H1 (cell line): Measurements from ENCODE around the gene AKT1. TPM values are rescaled to one million over a fixed set of nuclear protein-coding genes. Genes with fewer than 3 reads are reported as not detected.

Experiments
- CTCF ChIA-PET: fragments of 300-600 bp; sonication (Branson Sonifier 250); formaldehyde crosslinking; loops from one replicate; lab custom pipeline; 2021; ENCODE audit not compliant: partially characterized antibody; lab: Charles Lee
- POLR2A ChIA-PET: fragments of 300-600 bp; sonication (Branson Sonifier 250); formaldehyde crosslinking; loops from one replicate; lab custom pipeline; 2021; ENCODE audit warnings: inconsistent platforms; ENCODE audit not compliant: partially characterized antibody; lab: Charles Lee
- DNase-seq, 2 experiments: peaks; one replicate each; pipeline versions ENCODE4 v3.0.0 to v3.0.0-alpha.2; 2010 to 2022; ENCODE audit warnings: low spot score in 2 of 2, low read depth in 1 of 2, mixed read lengths in 1 of 2
- FAIRE-seq: peaks from 2 replicates; lab custom pipeline; 2011; peaks lifted over from hg19 to GRCh38; lab: Jason Lieb, UNC
- H2AFZ ChIP-seq: 2 replicates; pipeline ENCODE4 v1.8.1; 2012; ENCODE audit warnings: low read length, inconsistent platforms
- H2AK5ac ChIP-seq: 2 replicates; pipeline ENCODE4 v1.6.1; 2013; ENCODE audit warnings: low read depth, low read length
- H2BK120ac ChIP-seq: replicated peaks from 2 replicates; pipeline ENCODE3; 2013; ENCODE audit warnings: low read depth, low read length, inconsistent platforms
- H2BK12ac ChIP-seq: 2 replicates; pipeline ENCODE4 v1.6.1; 2013; ENCODE audit warnings: low read depth, low read length
- H2BK15ac ChIP-seq: 2 replicates; pipeline ENCODE4 v1.6.1; 2013; ENCODE audit warnings: low read length
- H2BK20ac ChIP-seq: 2 replicates; pipeline ENCODE4 v1.6.1; 2013; ENCODE audit warnings: low read length
- H2BK5ac ChIP-seq: 2 replicates; pipeline ENCODE4 v1.6.1; 2013; ENCODE audit warnings: low read depth, low read length
- H3K14ac ChIP-seq: 2 replicates; pipeline ENCODE4 v1.6.1; 2013; ENCODE audit warnings: inconsistent platforms; ENCODE audit not compliant: insufficient read length
- H3K18ac ChIP-seq: 2 replicates; pipeline ENCODE4 v1.6.1; 2013; ENCODE audit warnings: low read length; ENCODE audit errors: extremely low read depth
- H3K23ac ChIP-seq: 2 replicates; pipeline ENCODE4 v1.6.1; 2013; ENCODE audit warnings: inconsistent platforms; ENCODE audit not compliant: insufficient read length
- H3K23me2 ChIP-seq: 2 replicates; pipeline ENCODE4 v1.6.1; 2013; ENCODE audit warnings: low read depth, low read length
- H3K27ac ChIP-seq: 2 replicates; pipeline ENCODE4 v1.6.1; 2011; ENCODE audit warnings: low read depth, low read length, inconsistent platforms
- H3K27me3 ChIP-seq, 4 experiments: replicated peaks in 1 of 4; 1 replicate in 1 of 4; 2 replicates in 3 of 4; pipeline versions ENCODE4 v1.6.1 to v1.8.1; 2011 to 2013; ENCODE audit warnings: low read length in 3 of 4, mild to moderate bottlenecking in 3 of 4, inconsistent platforms in 2 of 4, mixed read lengths in 2 of 4, moderate library complexity in 1 of 4; ENCODE audit not compliant: control insufficient read depth in 3 of 4, insufficient read depth in 3 of 4; ENCODE audit errors: extremely low read depth in 1 of 4
- H3K36me3 ChIP-seq, 4 experiments: 2 replicates each; pipeline versions ENCODE4 v1.6.1 to v1.8.1; 2011 to 2013; ENCODE audit warnings: mild to moderate bottlenecking in 4 of 4, low read length in 3 of 4, moderate library complexity in 2 of 4, control low read depth in 1 of 4, inconsistent platforms in 1 of 4; ENCODE audit not compliant: insufficient read depth in 4 of 4, control insufficient read depth in 2 of 4
- H3K4ac ChIP-seq: replicated peaks from 2 replicates; pipeline ENCODE3; 2013; ENCODE audit warnings: low read length, low read depth, mixed read lengths, inconsistent platforms; ENCODE audit not compliant: insufficient read length
- H3K4me1 ChIP-seq, 4 experiments: replicated peaks in 1 of 4; 1 replicate in 1 of 4; 2 replicates in 3 of 4; pipeline versions ENCODE4 v1.6.1 to v1.8.1; 2011 to 2013; ENCODE audit warnings: low read length in 3 of 4, inconsistent platforms in 2 of 4, mixed read lengths in 1 of 4; ENCODE audit not compliant: insufficient read depth in 4 of 4, control insufficient read depth in 3 of 4
- H3K4me2 ChIP-seq, 2 experiments: 2 replicates each; pipeline versions ENCODE4 v1.6.1 to v1.8.1; 2011 to 2013; ENCODE audit warnings: low read depth in 2 of 2, low read length in 2 of 2, control low read depth in 1 of 2, inconsistent platforms in 1 of 2, mild to moderate bottlenecking in 1 of 2; ENCODE audit not compliant: insufficient read depth in 1 of 2
- H3K4me3 ChIP-seq, 4 experiments: fragments of 200-600, 300-600 bp in 1 of 4; sonication (generic), shearing (Covaris generic), sonication (Bioruptor Twin) in 1 of 4; 2 replicates each; pipeline versions ENCODE4 v1.5.1 to v1.8.1; 2011 to 2016; ENCODE audit warnings: low read length in 4 of 4, low read depth in 3 of 4, control low read depth in 2 of 4, inconsistent platforms in 2 of 4, mild to moderate bottlenecking in 2 of 4, mixed read lengths in 1 of 4, moderate library complexity in 1 of 4; ENCODE audit not compliant: insufficient read depth in 2 of 4; ENCODE audit errors: extremely low read depth in 1 of 4
- H3K56ac ChIP-seq: replicated peaks from 2 replicates; pipeline ENCODE3; 2013; ENCODE audit warnings: low read depth, mild to moderate bottlenecking, mixed read lengths, low read length, inconsistent platforms; ENCODE audit not compliant: insufficient read length
- H3K79me1 ChIP-seq: 2 replicates; pipeline ENCODE4 v1.6.1; 2013; ENCODE audit warnings: low read depth, low read length, control low read depth
- H3K79me2 ChIP-seq, 2 experiments: 2 replicates each; pipeline versions ENCODE4 v1.6.1 to v1.8.1; 2012 to 2013; ENCODE audit warnings: low read length in 2 of 2, mild to moderate bottlenecking in 2 of 2, inconsistent platforms in 1 of 2; ENCODE audit not compliant: insufficient read depth in 2 of 2, control insufficient read depth in 1 of 2
- H3K9ac ChIP-seq, 4 experiments: replicated peaks in 1 of 4; 1 replicate in 1 of 4; 2 replicates in 3 of 4; pipeline versions ENCODE4 v1.6.1 to v1.8.1; 2011 to 2013; ENCODE audit warnings: low read depth in 3 of 4, low read length in 3 of 4, control low read depth in 2 of 4, mild to moderate bottlenecking in 2 of 4, moderate library complexity in 2 of 4, inconsistent platforms in 1 of 4; ENCODE audit errors: extremely low read depth in 1 of 4
- H3K9me3 ChIP-seq, 2 experiments: 2 replicates each; pipeline versions ENCODE4 v1.6.1 to v1.8.1; 2012 to 2013; ENCODE audit warnings: mild to moderate bottlenecking in 2 of 2, moderate library complexity in 2 of 2, control low read depth in 1 of 2, inconsistent platforms in 1 of 2, low read depth in 1 of 2, low read length in 1 of 2, mixed read lengths in 1 of 2; ENCODE audit not compliant: insufficient read depth in 2 of 2
- H4K20me1 ChIP-seq, 2 experiments: replicated peaks in 1 of 2; 2 replicates each; pipeline versions ENCODE3 to v1.8.1; 2011 to 2013; ENCODE audit warnings: inconsistent platforms in 2 of 2, low read length in 2 of 2, mild to moderate bottlenecking in 1 of 2; ENCODE audit not compliant: insufficient read depth in 2 of 2, control insufficient read depth in 1 of 2
- H4K5ac ChIP-seq: 2 replicates; pipeline ENCODE4 v1.6.1; 2013; ENCODE audit warnings: low read length, low read depth, mixed read lengths, inconsistent platforms; ENCODE audit not compliant: insufficient read length
- H4K8ac ChIP-seq: 2 replicates; pipeline ENCODE4 v1.8.0; 2013; ENCODE audit warnings: mild to moderate bottlenecking, moderate library complexity, low read length, inconsistent platforms; ENCODE audit not compliant: insufficient read depth; ENCODE audit errors: extremely low read depth
- H4K91ac ChIP-seq: replicated peaks from 2 replicates; pipeline ENCODE3; 2013; ENCODE audit warnings: low read length, mixed read lengths, inconsistent platforms; ENCODE audit not compliant: insufficient read length
- BCL11A ChIP-seq, 2 experiments: IDR thresholded peaks; one replicate each; pipeline ENCODE4 v1.6.1; 2011; ENCODE audit warnings: low read depth in 2 of 2, low read length in 2 of 2, mild to moderate bottlenecking in 2 of 2
- CBX8 ChIP-seq: fragments of 300-800, 300-1000 bp; sonication (generic); IDR thresholded peaks from 2 replicates; pipeline ENCODE4 v1.7.1; 2016; ENCODE audit warnings: low read depth, low read length, borderline replicate concordance
- CREB1 ChIP-seq: IDR thresholded peaks from 2 replicates; pipeline ENCODE4 v1.6.1; 2012; ENCODE audit warnings: inconsistent platforms
- EZH2 ChIP-seq: fragments of 200-600 bp; sonication (generic); IDR thresholded peaks from 2 replicates; pipeline ENCODE4 v1.7.1; 2012; ENCODE audit warnings: low read depth, mild to moderate bottlenecking, moderate library complexity, low read length, inconsistent platforms; ENCODE audit not compliant: severe bottlenecking
- HDAC6 ChIP-seq: IDR thresholded peaks from one replicate; pipeline ENCODE4 v1.7.1; 2012; ENCODE audit warnings: low read depth, mild to moderate bottlenecking, inconsistent platforms, low read length, moderate library complexity
- POLR2A ChIP-seq, 2 experiments: IDR thresholded peaks; 1 replicate in 1 of 2; 2 replicates in 1 of 2; pipeline ENCODE4 v1.6.1; 2011; ENCODE audit warnings: low read depth in 2 of 2, low read length in 2 of 2, mild to moderate bottlenecking in 2 of 2; ENCODE audit errors: control extremely low read depth in 1 of 2
- POLR2AphosphoS5 ChIP-seq: IDR thresholded peaks from 2 replicates; pipeline ENCODE4 v1.6.1; 2011; ENCODE audit warnings: low read depth, low read length
- RAD21 ChIP-seq, 2 experiments: IDR thresholded peaks in 1 of 2; conservative IDR thresholded peaks in 1 of 2; 2 replicates each; pipeline ENCODE4 v1.6.1; 2011; ENCODE audit warnings: low read depth in 2 of 2, low read length in 2 of 2, improper control_type of control experiment in 1 of 2, inconsistent platforms in 1 of 2, mild to moderate bottlenecking in 1 of 2, moderate library complexity in 1 of 2
- TAF7 ChIP-seq: optimal IDR thresholded peaks from 2 replicates; pipeline ENCODE3; 2011; ENCODE audit warnings: low read depth, mild to moderate bottlenecking, inconsistent platforms, low read length, moderate library complexity, borderline replicate concordance
- TCF12 ChIP-seq: IDR thresholded peaks from 2 replicates; pipeline ENCODE4 v1.6.1; 2011; ENCODE audit warnings: low read depth, mild to moderate bottlenecking, low read length
- WGBS, 2 experiments: shearing (Covaris generic) in 1 of 2; methylation state at CpG; one replicate each; pipeline versions ENCODE4 v1.1.6 to v1.1.7; 2013 to 2015; ENCODE audit warnings: low lambda C conversion rate in 2 of 2, mixed read lengths in 2 of 2, inconsistent platforms in 1 of 2, low coverage in 1 of 2, missing lambda C conversion rate in 1 of 2; ENCODE audit not compliant: insufficient replicate concordance in 2 of 2, insufficient coverage in 1 of 2, insufficient read length in 1 of 2; ENCODE audit errors: extremely low coverage in 1 of 2, missing lambda C conversion rate in 1 of 2; 5-methylcytosine and 5-hydroxymethylcytosine counted together
- polyA plus RNA-seq, 7 experiments: library from polyadenylated mRNA; depleted of rRNA in 3 of 7; stranded (reverse) in 5 of 7; unstranded in 2 of 7; fragments of >200 nt in 5 of 7; fragments of 200-250 nt in 2 of 7; gene quantifications; 1 replicate in 5 of 7; 2 replicates in 1 of 7; 4 replicates in 1 of 7; pipeline versions ENCODE4 v1.2.1 to v1.2.3, GENCODE V29; 2011 to 2013; ENCODE audit warnings: missing spikeins in 2 of 7, mixed read lengths in 2 of 7
- total RNA-seq: library from RNA; stranded (reverse); fragmentation: NEBNext Ultra II Directional; extraction: Animal tissue kit (Norgen Biotek cat#: 25700); gene quantifications from 2 replicates; pipeline ENCODE4 v1.2.1, GENCODE V29; 2021

AKT1 gene
- total and polyA plus RNA-seq, 2 of the 8 experiments (the other 6 are each of a cell fraction or from before 2014, with no cell fraction given), result 68.1 to 71.5 TPM

GRCh38 chr14:104787736-104788135 is 7.8 kb downstream of the AKT1 start:
- H3K4ac ChIP-seq, result no peak overlapping the region
- H3K18ac ChIP-seq, result no peak overlapping the region
- H4K8ac ChIP-seq, result no peak overlapping the region
- no peaks in the 10 kb centered on the region; a peak in 1 of 4 replicates for H3K79me2 ChIP-seq
- peaks cover 28 to 33% of the 10 kb centered on the region in 2 experiments for H4K20me1 ChIP-seq
- CTCF ChIA-PET, result interaction anchor here (1.1 to 11.1 kb wide), 2 partner anchors 17 to 39 kb away, joined by 3 to 110 read pairs; no protein-coding TSS in a partner anchor
- H3K9me3 ChIP-seq, result no peaks in the 10 kb centered on the region
- H3K56ac ChIP-seq, result no peak overlapping the region
- no peak overlapping the region for H2AFZ ChIP-seq
- H4K91ac ChIP-seq, result no peak overlapping the region
- H3K4me3 ChIP-seq, result no peak overlapping the region
- H3K4me1 ChIP-seq, result no peaks in the 10 kb centered on the region
- H3K14ac ChIP-seq, result no peak overlapping the region
- no peak overlapping the region for H2BK5ac ChIP-seq
- no peak overlapping the region for H3K9ac ChIP-seq
- TF ChIP-seq CBX8 (no peak), BCL11A (IDR thresholded peaks at IDR 0.05; ENCODE audit: low read depth in 2 of 2, low read length in 2 of 2) (no peak), POLR2AphosphoS5 (no peak), CREB1 (no peak), TCF12 (no peak), POLR2A (IDR thresholded peaks at IDR 0.05; ENCODE audit: control extremely low read depth in 1 of 2, low read depth in 2 of 2, low read length in 2 of 2) (no peak), HDAC6 (no peak), TAF7 (no peak), EZH2 (no peak), RAD21 (IDR thresholded peaks at IDR 0.05 in 1 of 2, conservative IDR thresholded peaks at IDR 0.05 in 1 of 2; ENCODE audit: low read depth in 2 of 2, low read length in 2 of 2) (no peak)
- TF ChIP-seq, all 59 proteins: peak for 0
- POLR2A ChIA-PET, result interaction anchor here (1.5 to 1.6 kb wide), 2 partner anchors 12 to 18 kb away, joined by 3 to 4 read pairs; no protein-coding TSS in a partner anchor
- no peak overlapping the region for H2AK5ac ChIP-seq
- H4K5ac ChIP-seq, result no peak overlapping the region
- H3K27ac ChIP-seq, result no peak overlapping the region
- peaks cover 0 to 4% (median 0%) of the 10 kb centered on the region in 4 experiments; a peak in 3 of 8 replicates for H3K36me3 ChIP-seq
- FAIRE-seq, result no peak
- 97% methylated on average over 6 of the region's 7 CpGs; no CpG with 5 or more reads in 1 of the 2 experiments for WGBS, 2 experiments
- no peak overlapping the region for H2BK120ac ChIP-seq
- H2BK12ac ChIP-seq, result no peak overlapping the region
- H3K23ac ChIP-seq, result no peak overlapping the region
- no peaks in the 10 kb centered on the region for H3K23me2 ChIP-seq
- H2BK15ac ChIP-seq, result no peak overlapping the region
- no peak overlapping the region for H3K4me2 ChIP-seq
- DNase-seq, result no peak
- no peaks in the 10 kb centered on the region for H3K27me3 ChIP-seq
- peaks cover 2% of the 10 kb centered on the region for H3K79me1 ChIP-seq
- H2BK20ac ChIP-seq, result no peak overlapping the region
